ENCODE measurements around the gene TMCO4. TPM values are rescaled to one million over a fixed set of nuclear protein-coding genes. Genes with fewer than 3 reads are reported as not detected.

TMCO4 gene
- total and polyA plus RNA-seq, 2 donors (not counting 3 experiments of a cell fraction or from before 2014, with no cell fraction given): 7.6 to 10.3 TPM

GRCh38 chr1:19647643-19648042, 152.1 kb downstream of the TMCO4 start:
- Histone ChIP-seq H3K27ac (ENCODE audit: insufficient read depth, low read depth, low read length) (no peak overlapping the region), H3K4me2 (ENCODE audit: insufficient read depth, low read length) (no peak overlapping the region), H3K79me2 (ENCODE audit: control insufficient read depth, insufficient read depth, low read length) (peaks cover 6% of the 10 kb centered on the region), H3K9ac (replicated peaks; ENCODE audit: extremely low read depth, insufficient read depth, low read length) (no peak overlapping the region), H3K9me3 (replicated peaks; ENCODE audit: control insufficient read depth, insufficient read depth, low read length) (no peaks in the 10 kb centered on the region), H3K9me1 (replicated peaks; ENCODE audit: control insufficient read depth, extremely low read depth, insufficient read depth, low read length) (no peaks in the 10 kb centered on the region), H2AFZ (ENCODE audit: low read depth, low read length) (no peak overlapping the region), H3K27me3 (ENCODE audit: control insufficient read depth in 2 of 2, insufficient read depth in 2 of 2, low read length in 2 of 2) (peaks cover 0 to 1% of the 10 kb centered on the region in 2 experiments), H3K4me1 (ENCODE audit: control insufficient read depth, extremely low read depth, insufficient read depth, low read length) (peaks cover 25% of the 10 kb centered on the region), H4K20me1 (replicated peaks; ENCODE audit: control insufficient read depth, extremely low read depth, insufficient read depth, low read length) (no peaks in the 10 kb centered on the region), H3K4me3 (replicated peaks in 1 of 3; ENCODE audit: insufficient read depth in 1 of 3, low read depth in 1 of 3, low read length in 3 of 3) (no peak overlapping the region), H3K36me3 (ENCODE audit: control insufficient read depth in 2 of 2, extremely low read depth in 1 of 2, insufficient read depth in 2 of 2, low read length in 2 of 2) (no peaks in the 10 kb centered on the region)
- POLR2A ChIA-PET: no interaction called here
- dilution Hi-C loops (cut with MboI; ENCODE audit: extremely low pct_ligation_motif_present, low sequenced_read_pairs): loop anchor here (25.0 kb wide), 1 partner anchor 235 kb away; no protein-coding TSS in a partner anchor
- DNase-seq (ENCODE audit: low read depth, low spot score) (no peak), FAIRE-seq (no peak)
- no TSS peak for BruUV-seq (replicated peaks)
- TF ChIP-seq MYC (IDR thresholded peaks at IDR 0.05; ENCODE audit: low read depth, low read length) (no peak), FOS (IDR thresholded peaks at IDR 0.05; ENCODE audit: borderline replicate concordance, insufficient read depth, low read length) (no peak), POLR2AphosphoS5 (IDR thresholded peaks at IDR 0.05; ENCODE audit: insufficient read depth, low read depth, low read length) (no peak), POLR2A (IDR thresholded peaks at IDR 0.05; ENCODE audit: low read depth, low read length) (no peak), CTCF (IDR thresholded peaks at IDR 0.05; ENCODE audit: extremely low read depth in 1 of 2, insufficient read depth in 1 of 2, low read depth in 1 of 2, low read length in 2 of 2) (no peak), GATA2 (IDR thresholded peaks at IDR 0.05; ENCODE audit: insufficient read depth, insufficient read length, low read depth, low read length) (no peak), JUN (IDR thresholded peaks at IDR 0.05; ENCODE audit: borderline replicate concordance, insufficient read depth, insufficient read length, low read depth) (no peak)
- TF ChIP-seq, protein P1, sequence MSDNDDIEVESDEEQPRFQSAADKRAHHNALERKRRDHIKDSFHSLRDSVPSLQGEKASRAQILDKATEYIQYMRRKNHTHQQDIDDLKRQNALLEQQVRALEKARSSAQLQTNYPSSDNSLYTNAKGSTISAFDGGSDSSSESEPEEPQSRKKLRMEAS (IDR thresholded peaks at IDR 0.05; ENCODE audit: insufficient read depth, insufficient read length): no peak
- CTCF ChIA-PET: interaction anchor here (0.8 to 1.2 kb wide), 2 partner anchors 304 to 306 kb away, joined by 3 read pairs; no protein-coding TSS in a partner anchor
- intact Hi-C loops (cut with micrococcal nuclease): no loop called here
